ENCODE measurements around the gene TMEM101. TPM values are rescaled to one million over a fixed set of nuclear protein-coding genes. Genes with fewer than 3 reads are reported as not detected.

Gene TMEM101
- total RNA-seq, 1 donor from 2014 or later, result 19.0 TPM

- Mint-ChIP-seq H3K4me1 (ENCODE audit: low read depth) (peaks cover 21% of the 10 kb centered on the region), H3K4me3 (ENCODE audit: unreplicated experiment) (peak within 1 kb of the TSS; percentile 40), H3K9me3 (ENCODE audit: low read depth) (no peaks in the 10 kb centered on the region), H3K27me3 (ENCODE audit: low read depth) (peaks cover 6% of the 10 kb centered on the region), H3K36me3 (ENCODE audit: low read depth) (no peaks in the 10 kb centered on the region), H3K27ac (ENCODE audit: unreplicated experiment) (no peak within 1 kb of the TSS)
- TF ChIP-seq CTCF (IDR thresholded peaks at IDR 0.05), result no peak
- DNase-seq (ENCODE audit: low spot score), result no peak
Observed at GRCh38 chr17:44004077-44004760, 10.5 kb downstream of the TMEM101 start, which contains the start of gene NAGS. Gene NAGS (plus strand): TSS chr17:44004622. CDS start chr17:44004664, 42 bp downstream.

GRCh38 chr17:44002141-44002848 is 12.5 kb downstream of the TMEM101 start:
- DNase-seq (ENCODE audit: low spot score), result no peak
- no peak overlapping the region for H3K4me3 Mint-ChIP-seq (ENCODE audit: unreplicated experiment)
- no peaks in the 10 kb centered on the region for H3K36me3 Mint-ChIP-seq (ENCODE audit: low read depth)
- no peak for TF ChIP-seq CTCF (IDR thresholded peaks at IDR 0.05)
- H3K9me3 Mint-ChIP-seq (ENCODE audit: low read depth), result no peaks in the 10 kb centered on the region
- H3K4me1 Mint-ChIP-seq (ENCODE audit: low read depth), result peaks cover 12% of the 10 kb centered on the region
- peaks cover 6% of the 10 kb centered on the region for H3K27me3 Mint-ChIP-seq (ENCODE audit: low read depth)
- H3K27ac Mint-ChIP-seq (ENCODE audit: unreplicated experiment), result peak overlapping the region; percentile 63

GRCh38 chr17:44001461-44001920 is 13.3 kb downstream of the TMEM101 start:
- Mint-ChIP-seq H3K36me3 (ENCODE audit: low read depth) (no peaks in the 10 kb centered on the region), H3K4me1 (ENCODE audit: low read depth) (peaks cover 7% of the 10 kb centered on the region), H3K9me3 (ENCODE audit: low read depth) (no peaks in the 10 kb centered on the region), H3K4me3 (ENCODE audit: unreplicated experiment) (no peak overlapping the region), H3K27me3 (ENCODE audit: low read depth) (peaks cover 6% of the 10 kb centered on the region), H3K27ac (ENCODE audit: unreplicated experiment) (no peak overlapping the region)
- TF ChIP-seq CTCF (IDR thresholded peaks at IDR 0.05), result no peak
- no peak for DNase-seq (ENCODE audit: low spot score)

- H3K4me3 Mint-ChIP-seq (ENCODE audit: unreplicated experiment), result no peak overlapping the region
- no peak overlapping the region for H3K27ac Mint-ChIP-seq (ENCODE audit: unreplicated experiment)
- TF ChIP-seq CTCF (IDR thresholded peaks at IDR 0.05), result no peak
- no peaks in the 10 kb centered on the region for H3K36me3 Mint-ChIP-seq (ENCODE audit: low read depth)
- peaks cover 1% of the 10 kb centered on the region for H3K4me1 Mint-ChIP-seq (ENCODE audit: low read depth)
- no peaks in the 10 kb centered on the region for H3K9me3 Mint-ChIP-seq (ENCODE audit: low read depth)
- no peak for DNase-seq (ENCODE audit: low spot score)
- H3K27me3 Mint-ChIP-seq (ENCODE audit: low read depth), result peaks cover 2% of the 10 kb centered on the region
Observed at GRCh38 chr17:44000871-44001460, 13.8 kb downstream of the TMEM101 start.

- no peaks in the 10 kb centered on the region for H3K9me3 Mint-ChIP-seq (ENCODE audit: low read depth)
- no peaks in the 10 kb centered on the region for H3K36me3 Mint-ChIP-seq (ENCODE audit: low read depth)
- peak; percentile 25 for DNase-seq (ENCODE audit: low spot score)
- H3K4me3 Mint-ChIP-seq (ENCODE audit: unreplicated experiment), result no peak overlapping the region
- H3K27ac Mint-ChIP-seq (ENCODE audit: unreplicated experiment), result no peak overlapping the region
- H3K27me3 Mint-ChIP-seq (ENCODE audit: low read depth), result peaks cover 2% of the 10 kb centered on the region
- no peaks in the 10 kb centered on the region for H3K4me1 Mint-ChIP-seq (ENCODE audit: low read depth)
- TF ChIP-seq CTCF (IDR thresholded peaks at IDR 0.05), result no peak
Observed at GRCh38 chr17:44000141-44000860, 14.5 kb downstream of the TMEM101 start.

All from chondrocyte (in vitro differentiated cells).